HCT116 (cell line): ENCODE data around the gene RPL10. TPM values are rescaled to one million over a fixed set of nuclear protein-coding genes. Genes with fewer than 3 reads are reported as not detected.

Source experiments
- ATAC-seq: fragments of 200-7000 bp; cut with Tn5 transposase; 2 replicates; pipeline ENCODE4 v1.9.1; 2020; ENCODE audit warnings: mild to moderate bottlenecking, moderate library complexity
- BruUV-seq: library from RNA; stranded (reverse); fragments of 400-500 nt; replicated peaks from 2 replicates; lab custom pipeline; 2021; lab: Mats Ljungman, UMichigan
- CTCF ChIA-PET: fragments of 300-600 bp; sonication (Branson Sonifier 250); formaldehyde crosslinking; loops from one replicate; lab custom pipeline; 2021; ENCODE audit warnings: antibody characterized with exemption; lab: Charles Lee
- POLR2A ChIA-PET: fragments of 300-600, 350-600 bp; sonication (Branson Sonifier 250); formaldehyde crosslinking; loops from one replicate; lab custom pipeline; 2021; ENCODE audit warnings: antibody characterized with exemption; lab: Charles Lee
- RAD21 ChIA-PET, 2 experiments: fragments of 300-600 bp; sonication (Branson Sonifier 250); formaldehyde crosslinking; loops; one replicate each; lab custom pipeline; 2023; ENCODE audit warnings: low total read pairs in 2 of 2; ENCODE audit not compliant: uncharacterized antibody in 2 of 2, unreplicated experiment in 2 of 2, low non-redundant PET in 1 of 2; lab: Charles Lee
- DNase-seq: peaks from one replicate; pipeline ENCODE4 v3.0.0-alpha.2; 2010; ENCODE audit warnings: low read depth, low spot score
- H2AFZ ChIP-seq: fragments of 200-600 bp; shearing (Covaris generic), sonication (generic); 2 replicates; pipeline ENCODE4 v1.6.1; 2017; ENCODE audit warnings: low read depth, mixed run types, mixed read lengths, antibody characterized with exemption, low read length; ENCODE audit not compliant: poor library complexity, severe bottlenecking
- H3K27ac ChIP-seq: 2 replicates; pipeline ENCODE4 v1.5.1; 2012; ENCODE audit warnings: low read depth, low read length
- H3K27me3 ChIP-seq: fragments of 200-600 bp; sonication (generic); 2 replicates; pipeline ENCODE4 v1.6.1; 2016; ENCODE audit warnings: mixed run types, low read length, mixed read lengths; ENCODE audit not compliant: insufficient read depth
- H3K36me3 ChIP-seq, 2 experiments: fragments of 200-500 bp in 1 of 2; fragments of 200-600 bp in 1 of 2; sonication (Bioruptor generic) in 1 of 2; sonication (generic) in 1 of 2; 2 replicates each; pipeline versions ENCODE4 v1.5.1 to v1.6.1; 2014 to 2016; ENCODE audit warnings: low read length in 2 of 2, inconsistent platforms in 1 of 2, mixed read lengths in 1 of 2, mixed run types in 1 of 2; ENCODE audit not compliant: insufficient read depth in 2 of 2, control insufficient read depth in 1 of 2
- H3K4me1 ChIP-seq, 2 experiments: fragments of 200-600 bp in 1 of 2; sonication (generic) in 1 of 2; 2 replicates each; pipeline versions ENCODE4 v1.5.1 to v1.6.1; 2012 to 2017; ENCODE audit warnings: low read length in 2 of 2, inconsistent platforms in 1 of 2, mild to moderate bottlenecking in 1 of 2, mixed read lengths in 1 of 2, mixed run types in 1 of 2, moderate library complexity in 1 of 2; ENCODE audit not compliant: insufficient read depth in 2 of 2, control insufficient read depth in 1 of 2
- H3K4me2 ChIP-seq: fragments of 200-600 bp; sonication (generic); 2 replicates; pipeline ENCODE4 v1.6.1; 2017; ENCODE audit warnings: mixed run types, low read length, mixed read lengths
- H3K4me3 ChIP-seq, 2 experiments: fragments of 200-600 bp in 1 of 2; sonication (generic) in 1 of 2; replicated peaks in 1 of 2; 2 replicates each; pipeline ENCODE4 v1.5.1; 2011 to 2016; ENCODE audit warnings: low read length in 2 of 2, control low read depth in 1 of 2, low read depth in 1 of 2, mild to moderate bottlenecking in 1 of 2, mixed read lengths in 1 of 2, mixed run types in 1 of 2
- H3K79me2 ChIP-seq: fragments of 200-600 bp; sonication (generic); 2 replicates; pipeline ENCODE4 v1.6.1; 2017; ENCODE audit warnings: mild to moderate bottlenecking, mixed run types, low read length, moderate library complexity, mixed read lengths; ENCODE audit not compliant: insufficient read depth
- H3K9ac ChIP-seq: fragments of 200-600 bp; sonication (generic); 2 replicates; pipeline ENCODE4 v1.6.1; 2016; ENCODE audit warnings: low read length, mixed read lengths
- H3K9me2 ChIP-seq: fragments of 200-600 bp; sonication (generic), shearing (Covaris generic); 2 replicates; pipeline ENCODE4 v1.6.1; 2017; ENCODE audit warnings: mixed run types, mild to moderate bottlenecking, moderate library complexity; ENCODE audit not compliant: insufficient read depth
- H3K9me3 ChIP-seq, 2 experiments: fragments of 200-500 bp in 1 of 2; fragments of 200-600 bp in 1 of 2; sonication (Bioruptor generic) in 1 of 2; sonication (generic) in 1 of 2; 2 replicates each; pipeline ENCODE4 v1.6.1; 2014 to 2017; ENCODE audit warnings: low read length in 2 of 2, mixed read lengths in 2 of 2, inconsistent platforms in 1 of 2, low read depth in 1 of 2, mild to moderate bottlenecking in 1 of 2, mixed run types in 1 of 2, moderate library complexity in 1 of 2; ENCODE audit not compliant: control insufficient read depth in 1 of 2, insufficient read depth in 1 of 2
- H4K20me1 ChIP-seq: fragments of 200-600 bp; sonication (generic), shearing (Covaris generic); 2 replicates; pipeline ENCODE4 v1.6.1; 2017; ENCODE audit warnings: mixed run types, mild to moderate bottlenecking, moderate library complexity; ENCODE audit not compliant: insufficient read depth
- EGR1 ChIP-seq: IDR thresholded peaks from 2 replicates; pipeline ENCODE4 v1.6.1; 2012; ENCODE audit warnings: low read depth
- EZH2 ChIP-seq: fragments of 200-600 bp; sonication (generic); IDR thresholded peaks from 2 replicates; pipeline ENCODE4 v1.6.1; 2017; ENCODE audit warnings: antibody characterized with exemption, mixed run types
- FOSL1 ChIP-seq: IDR thresholded peaks from 2 replicates; pipeline ENCODE4 v1.6.1; 2012; ENCODE audit warnings: low read depth
- POLR2AphosphoS5 ChIP-seq: IDR thresholded peaks from 2 replicates; pipeline ENCODE4 v1.6.1; 2011; ENCODE audit warnings: mild to moderate bottlenecking, low read depth, low read length, moderate library complexity
- RAD21 ChIP-seq: IDR thresholded peaks from 2 replicates; pipeline ENCODE4 v1.6.1; 2012; ENCODE audit warnings: low read depth, mild to moderate bottlenecking
- SIN3A ChIP-seq: IDR thresholded peaks from 2 replicates; pipeline ENCODE4 v1.6.1; 2012; ENCODE audit warnings: low read depth
- SP1 ChIP-seq: IDR thresholded peaks from 2 replicates; pipeline ENCODE4 v1.6.1; 2012; ENCODE audit warnings: low read depth
- SRF ChIP-seq: IDR thresholded peaks from 2 replicates; pipeline ENCODE4 v1.6.1; 2012; ENCODE audit warnings: low read depth
- ZFX ChIP-seq: fragments of 450-650 bp; IDR thresholded peaks from 2 replicates; pipeline ENCODE4 v1.6.1; 2017
- ZNF274 ChIP-seq: fragments of 200-500 bp; sonication (Bioruptor generic); IDR thresholded peaks from 2 replicates; pipeline ENCODE4 v1.6.1; 2014; ENCODE audit warnings: mild to moderate bottlenecking, low read depth, low read length, inconsistent platforms
- intact Hi-C: fragments of 100-400 bp; cut with micrococcal nuclease; formaldehyde crosslinking; loops from 2 replicates; pipeline ENCODE4 v1.10.0; 2022
- total RNA-seq: library from RNA; stranded (reverse); gene quantifications from one replicate; pipeline ENCODE4 v1.2.1, GENCODE V29; 2021; ENCODE audit not compliant: unreplicated experiment
- TF ChIP-seq, protein P1 (sequence below), 3 experiments: fragments of 200-600 bp in 1 of 3; sonication (generic) in 1 of 3; IDR thresholded peaks in 2 of 3; conservative IDR thresholded peaks in 1 of 3; 2 replicates each; pipeline ENCODE4 v1.5.1; 2012 to 2017; ENCODE audit warnings: low read depth in 2 of 3, low read length in 2 of 3, antibody characterized with exemption in 1 of 3, borderline replicate concordance in 1 of 3, control low read depth in 1 of 3, mild to moderate bottlenecking in 1 of 3, mixed read lengths in 1 of 3, mixed run types in 1 of 3, moderate library complexity in 1 of 3; ENCODE audit not compliant: insufficient read depth in 1 of 3

The RPL10 gene
- total RNA-seq, 1 experiment from 2014 or later, result 3,069 TPM

DNA sequence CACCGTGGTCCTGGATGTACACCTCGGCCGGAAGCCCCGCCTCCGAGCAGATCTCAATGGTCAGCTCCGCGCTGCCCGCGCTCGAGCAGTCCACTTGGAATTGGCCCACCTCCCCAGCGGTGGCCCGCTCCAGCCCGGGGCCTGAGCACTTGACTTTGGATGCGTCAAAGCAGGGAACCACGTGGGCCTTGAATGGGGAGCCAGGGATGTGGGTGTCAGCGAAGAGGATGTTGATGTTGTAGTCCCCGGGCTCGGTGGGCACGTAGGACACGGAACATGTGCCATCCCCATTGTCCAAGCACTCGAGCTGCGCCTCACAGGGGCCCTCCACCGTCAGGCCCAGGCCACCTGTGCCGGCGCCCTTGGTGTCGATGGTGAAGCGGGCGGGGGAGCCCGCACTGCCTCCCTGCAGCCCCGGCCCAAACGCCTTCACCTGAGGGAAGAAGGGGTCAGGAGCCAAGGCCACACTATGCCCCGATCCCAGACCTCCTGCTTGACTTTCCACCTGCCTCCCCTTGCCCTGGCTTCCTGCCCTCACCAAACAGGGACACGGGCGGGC lies 37.9 kb upstream of the RPL10 start:
- ChIA-PET POLR2A (no interaction called here), RAD21 (no interaction called here), CTCF (no interaction called here)
- Histone ChIP-seq H3K9me3 (no peaks in the 10 kb centered on the region), H3K4me1 (no peaks in the 10 kb centered on the region), H3K36me3 (peaks cover 6 to 25% of the 10 kb centered on the region in 2 experiments; a peak in 3 of 4 replicates), H3K9me2 (no peaks in the 10 kb centered on the region), H2AFZ (no peak overlapping the region), H3K27me3 (no peaks in the 10 kb centered on the region), H3K27ac (no peak overlapping the region), H4K20me1 (0 out of 2 replicates have a peak, but pooled peaks cover 2% of the 10 kb centered on the region), H3K79me2 (peaks cover 39% of the 10 kb centered on the region; the same call in 1 of the 2 replicates), H3K4me2 (no peak overlapping the region), H3K9ac (no peak overlapping the region), H3K4me3 (no peak overlapping the region)
- ATAC-seq (no peak), DNase-seq (no peak)
- no TSS peak for BruUV-seq
- intact Hi-C loops, result no loop called here
- TF ChIP-seq SP1 (no peak), SRF (no peak), ZNF274 (no peak), POLR2AphosphoS5 (no peak), RAD21 (no peak), EGR1 (no peak), SIN3A (no peak), EZH2 (no peak), FOSL1 (no peak), ZFX (no peak)
- TF ChIP-seq, protein P1, sequence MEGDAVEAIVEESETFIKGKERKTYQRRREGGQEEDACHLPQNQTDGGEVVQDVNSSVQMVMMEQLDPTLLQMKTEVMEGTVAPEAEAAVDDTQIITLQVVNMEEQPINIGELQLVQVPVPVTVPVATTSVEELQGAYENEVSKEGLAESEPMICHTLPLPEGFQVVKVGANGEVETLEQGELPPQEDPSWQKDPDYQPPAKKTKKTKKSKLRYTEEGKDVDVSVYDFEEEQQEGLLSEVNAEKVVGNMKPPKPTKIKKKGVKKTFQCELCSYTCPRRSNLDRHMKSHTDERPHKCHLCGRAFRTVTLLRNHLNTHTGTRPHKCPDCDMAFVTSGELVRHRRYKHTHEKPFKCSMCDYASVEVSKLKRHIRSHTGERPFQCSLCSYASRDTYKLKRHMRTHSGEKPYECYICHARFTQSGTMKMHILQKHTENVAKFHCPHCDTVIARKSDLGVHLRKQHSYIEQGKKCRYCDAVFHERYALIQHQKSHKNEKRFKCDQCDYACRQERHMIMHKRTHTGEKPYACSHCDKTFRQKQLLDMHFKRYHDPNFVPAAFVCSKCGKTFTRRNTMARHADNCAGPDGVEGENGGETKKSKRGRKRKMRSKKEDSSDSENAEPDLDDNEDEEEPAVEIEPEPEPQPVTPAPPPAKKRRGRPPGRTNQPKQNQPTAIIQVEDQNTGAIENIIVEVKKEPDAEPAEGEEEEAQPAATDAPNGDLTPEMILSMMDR (IDR thresholded peaks at IDR 0.05 in 2 of 3, conservative IDR thresholded peaks at IDR 0.05 in 1 of 3; ENCODE audit: borderline replicate concordance in 1 of 3, insufficient read depth in 1 of 3, low read depth in 2 of 3, low read length in 2 of 3), result no peak
